WTC11 (cell line): ENCODE measurements around the gene KIAA1755. TPM values are rescaled to one million over a fixed set of nuclear protein-coding genes. Genes with fewer than 3 reads are reported as not detected.

Source experiments
- total RNA-seq: library from RNA; stranded (reverse); gene quantifications from 3 replicates; pipeline ENCODE4 v1.2.3, GENCODE V29; 2021

The KIAA1755 gene
- total RNA-seq, 1 experiment from 2014 or later: 0.50 TPM

Other genes starting within 250 kb of the KIAA1755 start
- 42.8 to 43.5 TPM (median 43.4 TPM) in 3 replicates for gene TTI1, start 227.3 kb downstream of the KIAA1755 start, total RNA-seq
- gene RPRD1B, start 227.0 kb downstream of the KIAA1755 start, total RNA-seq: 21.4 to 25.5 TPM (median 21.5 TPM) in 3 replicates
- 1.5 to 2.1 TPM (median 1.8 TPM) in 3 replicates for gene TGM2, start 95.5 kb downstream of the KIAA1755 start, total RNA-seq
- gene BPI, start 43.4 kb upstream of the KIAA1755 start, total RNA-seq: not detected in 3 replicates
- 0.27 to 0.37 TPM (median 0.34 TPM) in 3 replicates for gene LBP, start 85.7 kb upstream of the KIAA1755 start, total RNA-seq
- gene SNHG17, start 174.6 kb upstream of the KIAA1755 start, total RNA-seq: 52.0 to 71.6 TPM (median 57.4 TPM) in 3 replicates
- gene RALGAPB, start 212.1 kb upstream of the KIAA1755 start, total RNA-seq: 29.4 to 36.7 TPM (median 31.4 TPM) in 3 replicates